Glomerular visceral epithelial cell (primary cell): ENCODE data around the gene PI4K2A.
A peak's percentile ranks its signal among the peaks of the same experiment; 100 is the strongest.
"Not testable (repeated sequence)": the region's sequence is repeated elsewhere in the genome, so short reads cannot be mapped to it uniquely, and the experiment has no call there.

Source experiments
- DNase-seq: peaks from one replicate; pipeline ENCODE4 v3.0.0-alpha.2; 2016; ENCODE audit errors: extremely low spot score

PI4K2A gene

GRCh38 chr10:97631098-97631497 is 9.4 kb upstream of the PI4K2A start:
- DNase-seq, result no peak

DNA sequence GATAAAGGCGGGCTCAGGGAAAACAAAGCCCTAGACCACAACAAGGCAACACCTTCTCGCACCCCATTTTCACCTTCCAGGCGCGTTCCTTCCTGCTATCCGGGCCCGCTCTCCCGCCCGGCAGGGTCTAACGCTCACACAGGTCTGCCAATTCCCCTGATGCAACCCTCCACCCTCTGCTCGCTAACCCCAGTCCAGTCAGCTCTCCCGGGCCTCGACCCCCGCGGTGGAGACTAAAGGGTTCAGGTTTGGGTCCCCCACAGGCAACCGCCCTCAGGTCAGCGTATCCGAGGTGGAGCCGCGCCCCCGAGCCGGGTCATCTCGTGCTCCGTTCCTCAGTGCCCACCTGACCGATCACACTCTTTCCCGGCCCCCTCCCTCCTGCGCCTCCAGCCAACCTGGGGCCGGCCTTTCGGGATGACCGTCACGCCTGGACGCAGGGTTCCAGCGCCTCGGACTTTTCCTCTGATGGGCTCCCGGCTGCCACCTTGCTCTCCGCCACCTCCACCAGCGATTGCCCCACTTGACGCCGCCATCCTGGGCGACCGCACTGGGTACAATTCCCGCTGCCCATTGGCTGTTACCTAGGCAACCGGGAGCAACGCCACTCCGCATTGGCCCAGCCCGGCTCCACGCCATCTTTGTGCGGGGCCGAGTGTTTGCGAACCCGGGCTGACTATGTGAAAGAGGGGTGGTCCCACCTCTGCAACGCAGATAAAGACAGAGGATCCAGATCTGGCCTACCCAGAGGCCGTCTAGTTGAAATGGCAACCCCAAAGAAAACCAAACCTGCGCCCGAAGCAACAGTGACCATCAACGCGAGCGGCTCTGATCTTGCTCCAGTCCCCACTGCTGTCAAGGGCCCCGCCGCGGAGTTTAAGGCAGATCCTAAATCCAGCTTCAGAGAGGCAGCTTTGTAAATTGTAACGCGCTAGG is 7.3 kb upstream of the PI4K2A start, which contains the start of gene MORN4:
Gene MORN4, minus strand, starts transcription at position 552 of the 936 bp plus-strand sequence. CDS start 13,847 bp downstream, outside the sequence.
- DNase-seq, result peak; percentile 91

DNA sequence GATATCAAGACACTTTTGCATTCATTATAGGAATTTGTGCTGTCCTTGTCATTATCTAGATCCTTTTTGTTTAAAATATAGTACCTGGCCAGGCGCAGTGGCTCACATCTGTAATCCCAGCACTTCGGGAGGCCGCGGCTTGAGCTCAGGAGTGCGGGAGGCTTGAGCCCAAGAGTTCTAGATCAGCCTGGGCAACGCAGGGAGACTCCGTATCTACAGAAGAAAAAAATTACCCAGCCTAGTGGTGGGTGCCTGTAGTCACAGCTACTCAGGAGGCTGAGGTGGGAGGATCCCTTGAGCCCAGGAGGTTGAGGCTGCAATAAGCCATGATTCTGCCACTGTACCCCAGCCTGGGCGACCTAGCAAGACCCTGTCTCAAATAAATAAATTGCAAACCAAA is 6.5 kb upstream of the PI4K2A start:
- no peak for DNase-seq

DNA sequence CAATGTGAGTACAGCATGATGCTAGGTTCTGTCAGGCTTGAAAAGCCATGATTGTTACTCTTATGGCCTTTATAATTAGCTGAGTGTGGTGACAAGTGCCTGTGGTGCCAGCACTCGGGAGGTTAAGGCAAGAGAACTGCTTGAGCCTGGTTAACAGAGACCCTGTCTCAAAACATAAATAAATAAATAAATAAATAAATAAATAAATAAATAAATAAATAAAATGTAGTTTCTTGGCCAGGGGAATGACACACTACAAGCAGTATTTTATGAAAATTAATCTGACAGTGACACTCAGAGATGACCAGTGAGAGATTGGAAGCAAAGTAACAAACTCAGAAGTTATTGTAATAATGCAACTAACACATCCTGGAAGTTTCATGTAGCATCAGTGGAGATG is 4.9 kb upstream of the PI4K2A start:
- no peak for DNase-seq

- DNase-seq, result not testable (repeated sequence)
These were observed 1.4 kb upstream of the PI4K2A start for GRCh38 chr10:97639090-97639489.

- peak; percentile 17 for DNase-seq
These were observed 669 bp downstream of the PI4K2A start for GRCh38 chr10:97640868-97641811.

DNA sequence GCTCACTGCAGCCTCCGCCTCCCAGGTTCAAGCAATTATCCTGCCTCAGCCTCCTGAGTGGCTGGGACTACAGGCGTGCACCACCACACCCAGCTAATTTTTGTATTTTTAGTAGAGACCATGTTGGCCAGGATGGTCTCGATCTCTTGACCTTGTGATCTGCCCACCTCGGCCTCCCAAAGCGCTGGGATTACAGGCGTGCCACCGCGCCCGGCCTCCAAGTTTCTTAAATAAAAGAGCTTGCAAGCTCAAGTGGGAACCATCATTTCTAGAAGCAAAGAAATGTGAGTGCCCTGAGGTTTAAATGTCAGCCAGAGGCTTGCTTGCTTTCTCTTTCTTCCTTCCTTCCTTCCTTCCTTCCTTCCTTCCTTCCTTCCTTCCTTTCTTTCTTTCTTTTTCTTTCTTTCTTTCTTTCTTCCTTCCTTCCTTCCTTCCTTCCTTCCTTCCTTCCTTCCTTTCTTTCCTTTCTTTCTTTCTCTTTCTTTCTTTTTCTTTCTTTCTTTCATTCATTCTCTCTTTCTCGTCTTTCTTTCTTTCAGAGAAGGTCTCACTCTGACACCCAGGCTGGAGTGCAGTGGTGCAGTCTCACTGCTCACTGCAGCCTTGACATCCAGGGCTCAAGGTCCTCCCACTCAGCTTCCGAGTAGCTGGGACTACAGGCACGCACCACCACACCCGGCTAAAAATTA is 2.1 kb downstream of the PI4K2A start:
- DNase-seq, result not testable (repeated sequence)

DNA sequence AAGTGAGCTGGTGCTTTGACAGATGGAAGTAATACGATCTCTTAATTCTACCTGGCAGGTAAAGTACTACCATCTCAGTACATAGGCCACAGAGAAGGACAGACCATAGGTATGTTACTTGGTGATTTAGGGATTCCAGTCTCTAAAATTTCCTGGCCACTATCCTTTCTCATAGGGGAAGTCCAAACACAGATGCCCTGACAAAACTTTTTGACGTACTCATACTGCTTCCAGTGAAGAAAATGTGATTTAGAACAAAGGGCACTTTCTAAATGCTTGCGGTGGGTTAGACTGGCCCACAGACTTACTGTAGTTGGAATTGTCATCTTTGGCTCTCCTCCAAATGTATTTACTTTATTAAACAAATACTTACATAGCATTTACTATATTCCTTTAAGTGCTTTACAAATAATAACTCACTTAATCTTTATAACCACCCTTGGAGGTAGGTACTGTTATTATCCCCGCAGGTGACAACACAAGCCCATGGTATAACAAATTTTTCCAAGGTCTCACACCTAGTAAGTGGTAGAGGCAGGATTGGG is 3.0 kb downstream of the PI4K2A start:
- DNase-seq, result no peak

DNA sequence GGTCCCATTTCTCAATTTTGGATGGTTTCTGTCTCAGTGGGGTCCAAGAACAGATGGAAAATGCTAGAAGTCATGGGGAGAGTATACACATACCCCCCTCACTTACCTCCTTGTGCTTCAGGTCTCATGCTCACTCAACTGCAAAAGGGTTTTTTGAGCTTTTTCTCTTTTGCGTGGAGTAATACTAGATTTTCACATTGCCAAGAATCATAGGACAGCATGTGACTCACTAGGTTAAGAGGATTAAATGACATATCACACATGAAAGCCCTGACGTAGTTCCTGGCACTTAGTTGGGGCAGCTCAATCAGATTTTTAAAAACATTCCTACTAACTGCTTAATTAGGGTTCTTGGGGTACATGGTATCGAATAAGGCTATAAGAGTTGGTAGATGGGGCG is 4.5 kb downstream of the PI4K2A start:
- DNase-seq, result no peak

- DNase-seq, result no peak
These were observed 7.1 kb downstream of the PI4K2A start for GRCh38 chr10:97647556-97647955.

GRCh38 chr10:97648562-97649404 is 8.3 kb downstream of the PI4K2A start:
- peak; percentile 78 for DNase-seq

DNA sequence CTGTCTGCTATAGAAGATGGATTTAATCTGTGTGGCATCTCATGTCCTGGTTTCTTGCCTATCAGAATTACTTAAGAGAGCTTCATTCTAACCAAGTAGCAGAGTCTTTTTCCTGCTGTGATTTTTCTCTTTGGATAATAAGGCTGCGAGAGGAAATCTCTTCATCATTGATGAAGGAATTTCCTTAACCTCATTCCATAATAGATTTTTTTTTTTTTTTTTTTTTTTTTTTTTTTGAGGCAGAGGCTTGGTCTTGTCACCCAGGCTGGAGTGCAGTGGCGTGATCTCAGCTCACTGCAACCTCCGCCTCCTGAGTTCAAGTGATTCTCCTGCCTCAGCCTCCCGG is 8.9 kb downstream of the PI4K2A start:
- not testable (repeated sequence) for DNase-seq

- no peak for DNase-seq
These were observed 10.3 kb downstream of the PI4K2A start for GRCh38 chr10:97650726-97651125.

DNA sequence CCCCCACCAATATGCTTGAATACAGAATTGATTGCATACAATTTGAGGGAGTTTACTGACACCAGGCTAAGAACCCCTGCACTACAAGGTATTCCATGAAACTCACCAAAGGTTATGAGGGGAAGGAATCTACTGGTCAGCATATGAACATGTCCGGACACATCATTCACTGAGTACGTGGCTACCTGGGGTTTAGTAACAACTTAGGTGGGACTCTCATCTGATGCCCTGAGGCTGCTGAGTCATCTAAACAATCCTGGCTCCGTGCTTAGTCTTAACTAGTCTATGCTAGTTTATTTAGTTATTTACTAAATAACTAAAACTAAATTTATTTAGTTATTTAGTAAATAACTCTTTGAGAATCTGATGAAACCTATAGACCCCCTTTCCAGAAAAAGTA is 11.3 kb downstream of the PI4K2A start:
- no peak for DNase-seq

DNA sequence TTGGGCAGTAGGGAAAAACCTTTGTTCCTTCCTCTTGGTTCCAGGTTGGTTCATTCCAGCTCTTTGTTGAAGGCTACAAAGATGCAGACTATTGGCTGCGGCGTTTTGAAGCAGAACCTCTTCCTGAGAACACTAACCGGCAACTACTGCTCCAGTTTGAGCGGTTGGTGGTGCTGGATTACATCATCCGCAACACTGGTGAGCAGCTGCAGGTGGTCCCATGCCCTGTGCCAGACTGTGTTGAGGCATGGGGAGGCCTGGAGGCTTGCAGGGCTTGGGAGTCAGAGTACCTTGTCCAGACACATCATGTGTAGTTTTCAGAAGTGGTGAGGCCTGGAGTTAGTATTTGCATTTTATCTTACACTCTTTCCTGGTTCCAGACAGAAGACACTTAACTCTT is 16.3 kb downstream of the PI4K2A start:
- no peak for DNase-seq

GRCh38 chr10:97659589-97659988 is 19.1 kb downstream of the PI4K2A start:
- DNase-seq, result no peak

DNA sequence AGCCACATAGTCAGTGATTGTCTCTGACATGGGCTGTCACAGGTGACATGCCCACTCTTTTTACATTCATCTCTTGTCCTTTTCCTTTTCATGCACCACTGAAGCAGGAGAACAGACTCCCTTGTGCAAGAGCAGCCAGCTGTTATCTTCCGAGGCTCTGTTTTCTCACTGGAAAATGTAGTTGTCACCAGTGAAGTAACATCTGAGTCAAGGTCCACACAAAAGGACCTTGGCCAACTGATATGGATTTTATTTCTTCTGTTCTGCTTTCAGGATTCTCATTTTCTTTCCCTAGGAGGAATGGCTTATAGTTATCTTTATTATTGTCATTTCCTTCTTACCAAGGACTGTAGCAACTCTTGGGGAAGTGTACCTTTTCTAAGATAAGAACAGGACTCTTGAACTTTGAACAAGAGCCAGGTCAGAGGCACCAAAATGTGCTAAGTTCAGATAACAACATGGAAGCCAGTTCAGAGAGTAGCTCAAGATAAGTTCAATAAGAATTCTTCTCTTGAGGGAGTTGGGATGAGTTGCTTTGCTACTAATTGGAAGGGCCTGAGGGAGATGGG is 23.9 kb downstream of the PI4K2A start:
- DNase-seq, result no peak

- no peak for DNase-seq
These were observed 26.5 kb downstream of the PI4K2A start for GRCh38 chr10:97666992-97667391.

DNA sequence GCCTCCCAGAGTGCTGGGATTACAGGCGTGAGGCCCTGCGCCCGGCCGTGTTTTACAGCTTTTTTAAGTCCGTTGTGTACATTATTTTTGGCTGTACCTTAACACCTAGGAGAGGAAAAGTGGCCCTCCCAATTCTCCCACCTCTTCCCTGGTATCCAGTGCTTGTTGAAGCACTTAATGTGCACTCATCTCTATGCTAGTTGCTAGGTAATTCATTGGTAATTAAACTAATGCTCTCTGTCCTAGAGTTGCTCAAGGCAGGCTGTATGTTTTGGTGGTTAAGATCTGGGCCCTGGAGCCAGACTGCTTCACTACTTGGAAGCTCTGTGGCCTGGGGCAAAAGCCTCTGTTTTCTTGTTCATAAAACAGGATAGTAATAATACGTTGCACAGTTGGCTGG is 27.0 kb downstream of the PI4K2A start:
- DNase-seq, result no peak

- DNase-seq, result no peak
These were observed 29.1 kb downstream of the PI4K2A start for GRCh38 chr10:97669571-97669970.
